RWPE2 (cell line): ENCODE data around the gene SLCO4A1.
A peak's percentile ranks its signal among the peaks of the same experiment; 100 is the strongest.

Experiments used
- ATAC-seq: fragments of 200-7000 bp; cut with Tn5 transposase; 3 replicates; pipeline ENCODE4 v1.9.1; 2021; ENCODE audit warnings: low read depth
- DNase-seq: peaks from one replicate; pipeline ENCODE4 v3.0.0-alpha.2; 2020; ENCODE audit warnings: low spot score
- H3K27ac ChIP-seq: fragments of 450-650 bp; 2 replicates; pipeline ENCODE4 v1.5.1; 2017; ENCODE audit warnings: mild to moderate bottlenecking; ENCODE audit not compliant: poor library complexity, severe bottlenecking
- H3K27me3 ChIP-seq: fragments of 250-450 bp; sonication (Bioruptor Pico); 2 replicates; pipeline ENCODE4 v1.5.1; 2021; ENCODE audit warnings: mild to moderate bottlenecking, moderate library complexity; ENCODE audit not compliant: insufficient read depth, poor library complexity, severe bottlenecking
- H3K36me3 ChIP-seq: fragments of 250-450 bp; sonication (Bioruptor Pico); 2 replicates; pipeline ENCODE4 v1.5.1; 2020; ENCODE audit warnings: low read depth, mild to moderate bottlenecking, moderate library complexity
- H3K4me1 ChIP-seq: fragments of 250-450 bp; sonication (Bioruptor Pico); 2 replicates; pipeline ENCODE4 v1.5.1; 2021; ENCODE audit warnings: mild to moderate bottlenecking, moderate library complexity; ENCODE audit not compliant: insufficient read depth, poor library complexity, severe bottlenecking
- H3K4me3 ChIP-seq: fragments of 250-450 bp; sonication (Bioruptor Pico); 2 replicates; pipeline ENCODE4 v1.5.1; 2021; ENCODE audit warnings: mild to moderate bottlenecking, moderate library complexity; ENCODE audit not compliant: severe bottlenecking
- H3K9me3 ChIP-seq: fragments of 250-450 bp; sonication (Bioruptor Pico); 2 replicates; pipeline ENCODE4 v1.5.1; 2021; ENCODE audit warnings: mild to moderate bottlenecking, moderate library complexity; ENCODE audit not compliant: severe bottlenecking
- TF ChIP-seq, protein P1 (sequence below): fragments of 450-650 bp; IDR thresholded peaks from one replicate; pipeline ENCODE4 v1.5.1; 2017; ENCODE audit warnings: mild to moderate bottlenecking, moderate library complexity; ENCODE audit not compliant: poor library complexity, severe bottlenecking

The SLCO4A1 gene

DNA sequence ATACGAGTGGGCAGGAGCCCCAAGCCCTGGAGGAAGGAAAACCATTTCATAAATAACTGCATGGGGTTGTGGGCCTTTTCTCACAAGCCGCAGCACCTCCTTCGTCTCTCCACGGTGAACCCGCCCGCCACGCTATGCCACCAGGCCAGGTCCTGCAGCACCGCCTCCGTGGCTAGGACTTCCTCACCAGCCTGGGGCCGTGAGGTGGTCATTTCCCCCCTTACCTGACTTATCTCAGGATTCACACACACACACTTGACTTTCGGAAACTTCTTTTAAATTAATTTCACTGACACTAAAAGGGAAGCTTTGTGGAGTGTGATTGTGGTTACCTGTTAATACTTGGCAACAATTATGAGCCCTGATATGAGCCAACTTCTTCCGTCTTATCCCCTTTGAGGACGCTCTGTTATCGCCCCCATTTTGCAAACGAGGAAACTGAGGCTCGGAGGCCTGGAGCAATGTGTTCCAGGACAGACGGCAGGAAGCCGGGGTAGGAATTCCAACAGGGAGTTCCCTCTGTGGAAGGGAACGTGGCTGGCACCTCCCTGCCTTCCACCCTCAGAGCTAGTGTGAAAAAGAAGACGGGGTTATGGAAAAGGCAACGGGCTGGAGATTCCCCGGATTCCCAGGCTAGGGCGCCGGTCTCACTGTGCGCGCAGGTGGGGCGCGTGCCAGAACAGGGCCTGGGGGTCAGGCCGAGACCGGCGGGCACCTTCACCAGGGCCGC lies 817 bp upstream of the SLCO4A1 start:
- DNase-seq = no peak
- Histone ChIP-seq H3K9me3 (no peaks in the 10 kb centered on the region), H3K27me3 (peaks cover 5% of the 10 kb centered on the region), H3K4me3 (peak overlapping the region; percentile 47), H3K36me3 (no peaks in the 10 kb centered on the region), H3K4me1 (no peaks in the 10 kb centered on the region), H3K27ac (no peak overlapping the region)
- TF ChIP-seq, protein P1, sequence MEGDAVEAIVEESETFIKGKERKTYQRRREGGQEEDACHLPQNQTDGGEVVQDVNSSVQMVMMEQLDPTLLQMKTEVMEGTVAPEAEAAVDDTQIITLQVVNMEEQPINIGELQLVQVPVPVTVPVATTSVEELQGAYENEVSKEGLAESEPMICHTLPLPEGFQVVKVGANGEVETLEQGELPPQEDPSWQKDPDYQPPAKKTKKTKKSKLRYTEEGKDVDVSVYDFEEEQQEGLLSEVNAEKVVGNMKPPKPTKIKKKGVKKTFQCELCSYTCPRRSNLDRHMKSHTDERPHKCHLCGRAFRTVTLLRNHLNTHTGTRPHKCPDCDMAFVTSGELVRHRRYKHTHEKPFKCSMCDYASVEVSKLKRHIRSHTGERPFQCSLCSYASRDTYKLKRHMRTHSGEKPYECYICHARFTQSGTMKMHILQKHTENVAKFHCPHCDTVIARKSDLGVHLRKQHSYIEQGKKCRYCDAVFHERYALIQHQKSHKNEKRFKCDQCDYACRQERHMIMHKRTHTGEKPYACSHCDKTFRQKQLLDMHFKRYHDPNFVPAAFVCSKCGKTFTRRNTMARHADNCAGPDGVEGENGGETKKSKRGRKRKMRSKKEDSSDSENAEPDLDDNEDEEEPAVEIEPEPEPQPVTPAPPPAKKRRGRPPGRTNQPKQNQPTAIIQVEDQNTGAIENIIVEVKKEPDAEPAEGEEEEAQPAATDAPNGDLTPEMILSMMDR = no peak
- peak; percentile 22 for ATAC-seq

DNA sequence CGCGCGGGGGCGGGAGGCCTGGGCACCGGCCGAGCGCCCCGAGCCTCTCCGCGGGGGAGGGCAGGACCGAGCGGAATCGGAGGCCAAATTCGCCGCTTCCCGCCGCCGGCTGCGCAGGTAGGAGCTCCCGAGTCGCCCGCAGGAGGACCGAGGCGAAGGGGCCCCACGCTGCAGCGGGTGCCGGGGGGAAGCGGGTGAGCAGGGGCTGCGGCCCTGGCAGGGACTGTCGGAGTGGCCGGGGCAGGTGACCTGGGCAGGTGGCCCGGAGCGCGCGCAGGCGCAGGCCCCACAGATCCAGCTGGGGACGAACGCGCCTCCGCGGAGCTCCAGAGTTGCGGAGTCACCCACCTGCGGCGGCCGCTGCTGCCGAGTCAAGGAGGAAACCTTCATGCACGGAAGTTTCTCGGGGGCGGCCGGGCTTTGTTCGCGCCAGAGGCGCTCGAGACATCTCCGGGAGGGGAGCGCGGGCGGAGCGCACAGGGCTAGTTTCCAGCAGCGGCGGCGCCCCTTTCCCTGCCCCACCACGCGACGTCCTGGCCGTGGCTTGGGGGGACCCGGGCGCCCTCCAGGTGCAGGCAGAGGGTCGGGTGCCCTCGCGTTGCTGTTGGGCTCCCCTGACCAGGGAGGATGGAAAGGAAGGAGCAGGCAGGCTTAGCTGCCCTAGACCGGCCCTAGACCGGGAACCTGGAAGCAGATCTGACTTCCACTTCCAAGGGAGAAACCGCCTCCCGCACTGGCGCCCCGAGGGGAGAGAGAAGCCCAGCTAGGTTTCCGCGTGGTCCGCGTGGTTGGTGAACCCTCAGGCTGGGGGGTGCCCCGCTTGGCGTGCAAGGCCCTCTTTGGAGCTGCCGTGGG lies 590 bp downstream of the SLCO4A1 start:
- Histone ChIP-seq H3K9me3 (no peaks in the 10 kb centered on the region), H3K4me3 (peak overlapping the region; percentile 47), H3K27ac (no peak overlapping the region), H3K4me1 (no peaks in the 10 kb centered on the region), H3K27me3 (peaks cover 5% of the 10 kb centered on the region), H3K36me3 (no peaks in the 10 kb centered on the region)
- ATAC-seq (peak; percentile 44), DNase-seq (no peak)
- TF ChIP-seq, protein P1 = no peak

DNA sequence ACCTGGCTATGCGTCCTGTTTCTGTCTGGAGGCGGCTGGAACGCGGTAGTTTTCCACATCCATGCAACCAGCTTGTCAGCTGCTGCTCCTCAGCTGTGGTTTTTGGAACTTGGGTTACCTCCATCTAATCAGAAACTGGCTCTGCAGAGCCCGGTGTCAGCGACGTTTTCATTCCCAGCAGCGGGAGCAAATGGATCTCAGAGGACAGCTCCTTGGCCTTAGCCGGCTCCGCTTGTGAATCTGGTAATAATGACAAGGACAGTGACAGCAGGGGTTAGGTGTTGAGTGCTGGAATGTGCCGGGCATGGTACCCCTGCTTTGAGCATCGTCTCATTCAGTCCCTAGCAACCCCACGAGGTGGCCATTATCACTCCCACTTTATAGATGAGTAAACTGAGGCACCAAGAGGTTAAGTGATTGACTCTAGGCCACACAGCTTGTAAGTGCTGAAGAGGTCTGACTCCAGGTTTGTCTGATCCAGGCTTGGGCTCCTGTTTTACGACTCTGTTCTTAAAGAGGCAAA lies 1.3 kb downstream of the SLCO4A1 start:
- no peaks in the 10 kb centered on the region for H3K36me3 ChIP-seq
- H3K27ac ChIP-seq = no peak overlapping the region
- no peaks in the 10 kb centered on the region for H3K9me3 ChIP-seq
- peaks cover 5% of the 10 kb centered on the region for H3K27me3 ChIP-seq
- ATAC-seq = no peak
- H3K4me1 ChIP-seq = no peaks in the 10 kb centered on the region
- no peak for DNase-seq
- TF ChIP-seq, protein P1 = no peak
- H3K4me3 ChIP-seq = peak overlapping the region; percentile 47

DNA sequence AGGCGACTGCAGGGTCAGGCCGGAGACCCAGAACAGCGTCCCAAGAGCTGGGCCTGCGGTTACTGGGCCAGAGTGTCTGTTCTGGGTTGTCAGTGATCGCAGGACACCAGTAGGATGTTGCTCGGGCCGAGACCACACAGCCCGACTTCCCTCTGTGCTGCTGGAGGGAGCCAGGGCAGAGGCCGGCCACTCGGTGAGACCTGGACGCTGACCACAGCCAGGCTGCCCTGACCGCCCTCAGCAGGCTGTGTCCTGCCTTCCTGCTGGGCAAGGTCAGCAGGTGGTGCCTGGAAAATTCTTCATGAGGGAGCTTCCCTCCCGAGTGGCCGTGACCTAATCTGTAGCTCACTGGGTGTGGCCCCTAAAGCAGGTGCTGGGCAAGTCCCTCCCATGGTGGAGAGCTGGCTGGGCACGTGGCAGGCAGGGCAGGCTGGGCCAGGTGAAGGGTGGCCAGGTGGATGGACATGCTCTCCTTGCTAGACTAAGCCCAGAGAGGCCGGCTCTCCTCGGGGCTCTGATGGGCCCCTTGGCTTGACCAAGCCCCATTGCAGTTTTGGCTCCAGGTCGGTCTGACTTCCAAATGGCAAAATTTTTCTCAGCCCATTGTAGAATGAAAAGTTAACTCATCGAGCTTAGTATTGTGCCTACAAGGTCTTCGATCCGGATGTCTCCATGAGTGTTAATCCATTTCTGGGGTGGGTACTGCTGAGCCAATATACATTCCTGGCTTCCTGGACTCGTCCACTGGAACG lies 1.9 kb downstream of the SLCO4A1 start:
- no peak for ATAC-seq
- H3K9me3 ChIP-seq = no peaks in the 10 kb centered on the region
- DNase-seq = no peak
- H3K27ac ChIP-seq = no peak overlapping the region
- H3K36me3 ChIP-seq = no peaks in the 10 kb centered on the region
- TF ChIP-seq, protein P1 = no peak
- H3K4me3 ChIP-seq = no peak overlapping the region
- H3K27me3 ChIP-seq = peaks cover 5% of the 10 kb centered on the region
- no peaks in the 10 kb centered on the region for H3K4me1 ChIP-seq
